DND-41 (cell line): ENCODE measurements around the gene MYH11.

Source experiments
- ATAC-seq: fragments of 200-7000 bp; cut with Tn5 transposase; 3 replicates; pipeline ENCODE4 v1.9.1; 2021; ENCODE audit warnings: low read depth; ENCODE audit not compliant: insufficient read depth
- DNase-seq: peaks from one replicate; pipeline ENCODE4 v3.0.0-alpha.2; 2020
- H2AFZ ChIP-seq: 2 replicates; pipeline ENCODE4 v1.6.0; 2012; ENCODE audit warnings: low read depth, low read length
- H3K27ac ChIP-seq: 2 replicates; pipeline ENCODE4 v1.5.1; 2012; ENCODE audit warnings: low read length, inconsistent platforms
- H3K27me3 ChIP-seq: fragments of 200-600 bp; sonication (generic); 2 replicates; pipeline ENCODE4 v1.6.0; 2012; ENCODE audit warnings: low read length, mild to moderate bottlenecking, inconsistent platforms; ENCODE audit not compliant: insufficient read depth, poor library complexity
- H3K36me3 ChIP-seq: 2 replicates; pipeline ENCODE4 v1.5.1; 2012; ENCODE audit warnings: low read length, inconsistent platforms; ENCODE audit not compliant: insufficient read depth
- H3K4me1 ChIP-seq: 2 replicates; pipeline ENCODE4 v1.5.1; 2012; ENCODE audit warnings: mild to moderate bottlenecking, low read length; ENCODE audit not compliant: insufficient read depth
- H3K4me2 ChIP-seq: 2 replicates; pipeline ENCODE4 v1.6.0; 2012; ENCODE audit warnings: mild to moderate bottlenecking, moderate library complexity, low read length, inconsistent platforms; ENCODE audit not compliant: insufficient read depth
- H3K4me3 ChIP-seq, 2 experiments: fragments of 200-600 bp in 1 of 2; shearing (Covaris generic) in 1 of 2; 2 replicates each; pipeline ENCODE4 v1.5.1; 2012 to 2016; ENCODE audit warnings: inconsistent platforms in 2 of 2, low read length in 2 of 2, mild to moderate bottlenecking in 2 of 2, low read depth in 1 of 2, moderate library complexity in 1 of 2
- H3K79me2 ChIP-seq: 2 replicates; pipeline ENCODE4 v1.6.0; 2012; ENCODE audit warnings: low read length, inconsistent platforms; ENCODE audit not compliant: insufficient read depth
- H3K9ac ChIP-seq: 2 replicates; pipeline ENCODE4 v1.6.0; 2012; ENCODE audit warnings: low read depth, mild to moderate bottlenecking, inconsistent platforms, low read length, moderate library complexity
- H3K9me3 ChIP-seq: 2 replicates; pipeline ENCODE4 v1.5.1; 2012; ENCODE audit warnings: low read length, moderate library complexity, mild to moderate bottlenecking, inconsistent platforms; ENCODE audit not compliant: insufficient read depth, severe bottlenecking
- H4K20me1 ChIP-seq: 2 replicates; pipeline ENCODE4 v1.6.0; 2012; ENCODE audit warnings: low read length; ENCODE audit not compliant: insufficient read depth
- CTCF ChIP-seq: IDR thresholded peaks from 2 replicates; pipeline ENCODE4 v1.5.1; 2012; ENCODE audit warnings: borderline replicate concordance, low read length, moderate library complexity, mild to moderate bottlenecking; ENCODE audit not compliant: poor library complexity, severe bottlenecking; ENCODE audit errors: extremely low read depth
- EZH2 ChIP-seq: IDR thresholded peaks from 3 replicates; pipeline ENCODE4 v1.6.1; 2012; ENCODE audit warnings: borderline replicate concordance, low read depth, mild to moderate bottlenecking, moderate library complexity, low read length, inconsistent platforms; ENCODE audit not compliant: severe bottlenecking

Gene MYH11

GRCh38 chr16:15897834-15898254, 41.0 kb upstream of the MYH11 start:
- H3K4me3 ChIP-seq: no peak overlapping the region
- DNase-seq: no peak
- no peaks in the 10 kb centered on the region for H3K79me2 ChIP-seq
- H3K4me2 ChIP-seq: no peak overlapping the region
- H4K20me1 ChIP-seq: no peaks in the 10 kb centered on the region
- H3K36me3 ChIP-seq: no peaks in the 10 kb centered on the region
- H3K27ac ChIP-seq: no peak overlapping the region
- no peaks in the 10 kb centered on the region for H3K27me3 ChIP-seq
- H3K9me3 ChIP-seq: no peaks in the 10 kb centered on the region
- no peak for ATAC-seq
- no peak for TF ChIP-seq CTCF
- no peak for TF ChIP-seq EZH2
- H3K9ac ChIP-seq: no peak overlapping the region
- no peak overlapping the region for H2AFZ ChIP-seq
- H3K4me1 ChIP-seq: no peaks in the 10 kb centered on the region

GRCh38 chr16:15897121-15897780, 40.4 kb upstream of the MYH11 start:
- Histone ChIP-seq H3K4me3 (no peak overlapping the region), H3K4me2 (no peak overlapping the region), H3K9me3 (no peaks in the 10 kb centered on the region), H3K9ac (no peak overlapping the region), H3K4me1 (no peaks in the 10 kb centered on the region), H3K27ac (no peak overlapping the region), H2AFZ (no peak overlapping the region), H3K36me3 (no peaks in the 10 kb centered on the region), H3K79me2 (no peaks in the 10 kb centered on the region), H4K20me1 (no peaks in the 10 kb centered on the region), H3K27me3 (no peaks in the 10 kb centered on the region)
- ATAC-seq (no peak), DNase-seq (no peak)
- no peak for TF ChIP-seq EZH2
- no peak for TF ChIP-seq CTCF

GRCh38 chr16:15894571-15895374, 37.9 kb upstream of the MYH11 start:
- no peak for ATAC-seq
- Histone ChIP-seq H2AFZ (no peak overlapping the region), H3K27me3 (no peaks in the 10 kb centered on the region), H3K36me3 (no peaks in the 10 kb centered on the region), H3K4me3 (no peak overlapping the region), H3K4me1 (no peaks in the 10 kb centered on the region), H3K9ac (no peak overlapping the region), H3K27ac (no peak overlapping the region), H3K79me2 (no peaks in the 10 kb centered on the region), H3K9me3 (no peaks in the 10 kb centered on the region), H3K4me2 (no peak overlapping the region), H4K20me1 (no peaks in the 10 kb centered on the region)
- TF ChIP-seq EZH2: no peak
- TF ChIP-seq CTCF: no peak
- DNase-seq: no peak
